AG04450 (cell line): ENCODE measurements around the gene KCNMB2. TPM values are rescaled to one million over a fixed set of nuclear protein-coding genes. Genes with fewer than 3 reads are reported as not detected.

Experiments
- CTCF ChIA-PET: fragments of 300-600, 350-600 bp; formaldehyde crosslinking; extraction: SDS; loops from one replicate; lab custom pipeline; 2022; ENCODE audit warnings: antibody characterized with exemption, inconsistent platforms; lab: Charles Lee
- POLR2A ChIA-PET: fragments of 350-600 bp; formaldehyde crosslinking; extraction: SDS; loops from one replicate; lab custom pipeline; 2021; ENCODE audit warnings: antibody characterized with exemption, inconsistent platforms; lab: Yijun Ruan, JAX
- DNase-seq: peaks from one replicate; pipeline ENCODE4 v3.0.0-alpha.2; 2011; ENCODE audit warnings: low read depth, low spot score
- H3K27ac ChIP-seq: one replicate; pipeline ENCODE4 v1.5.1; 2012; ENCODE audit warnings: low read depth, low read length, control low read depth
- H3K27me3 ChIP-seq: one replicate; pipeline ENCODE4 v1.6.0; 2012; ENCODE audit warnings: low read length; ENCODE audit not compliant: control insufficient read depth, insufficient read depth
- H3K4me3 ChIP-seq: 2 replicates; pipeline ENCODE4 v1.5.1; 2011; ENCODE audit warnings: mild to moderate bottlenecking, low read depth, low read length, control low read depth
- H3K9me3 ChIP-seq: 2 replicates; pipeline ENCODE4 v1.5.1; 2012; ENCODE audit warnings: low read length; ENCODE audit not compliant: control insufficient read depth, insufficient read depth
- CTCF ChIP-seq: IDR thresholded peaks from 2 replicates; pipeline ENCODE4 v1.5.1; 2011; ENCODE audit warnings: low read depth, low read length, control low read depth, inconsistent platforms
- polyA plus RNA-seq: library from polyadenylated mRNA; depleted of rRNA; stranded (reverse); fragments of >200 nt; gene quantifications from 2 replicates; pipeline ENCODE4 v1.2.3, GENCODE V29; 2011

KCNMB2 gene
- polyA plus RNA-seq, 1 experiment = not detected

- ChIA-PET CTCF (no interaction called here), POLR2A (no interaction called here)
- TF ChIP-seq CTCF = no peak
- Histone ChIP-seq H3K27ac (no peak overlapping the region), H3K9me3 (no peaks in the 10 kb centered on the region), H3K4me3 (no peak overlapping the region), H3K27me3 (no peaks in the 10 kb centered on the region)
- DNase-seq = no peak
Measured at GRCh38 chr3:178634975-178635374, 98.7 kb downstream of the KCNMB2 start.

DNA sequence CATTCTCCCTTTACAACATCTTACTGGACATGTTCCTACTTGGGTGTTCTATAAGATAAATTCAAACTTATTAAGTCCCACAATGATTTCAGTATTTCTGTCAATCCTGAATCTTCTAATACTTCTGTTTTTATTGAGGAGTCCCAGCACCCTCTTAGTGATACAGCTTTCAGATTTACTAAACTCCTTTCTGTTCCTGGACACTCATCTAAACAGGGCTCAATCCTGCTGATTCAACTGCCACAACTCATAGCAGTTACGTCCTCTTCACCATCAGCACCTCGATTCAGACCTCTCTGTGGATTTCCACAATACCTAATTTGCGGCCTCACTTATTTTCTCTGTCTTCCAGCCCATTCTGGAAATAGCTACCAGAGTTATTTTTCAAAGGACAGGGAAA lies 101.6 kb downstream of the KCNMB2 start:
- H3K27me3 ChIP-seq = no peaks in the 10 kb centered on the region
- POLR2A ChIA-PET = no interaction called here
- H3K4me3 ChIP-seq = no peak overlapping the region
- CTCF ChIA-PET = no interaction called here
- no peaks in the 10 kb centered on the region for H3K9me3 ChIP-seq
- DNase-seq = no peak
- TF ChIP-seq CTCF = no peak
- no peak overlapping the region for H3K27ac ChIP-seq

GRCh38 chr3:178645503-178645902 lies 109.3 kb downstream of the KCNMB2 start:
- no peaks in the 10 kb centered on the region for H3K9me3 ChIP-seq
- no peak overlapping the region for H3K4me3 ChIP-seq
- H3K27me3 ChIP-seq = no peaks in the 10 kb centered on the region
- ChIA-PET POLR2A (no interaction called here), CTCF (no interaction called here)
- no peak for DNase-seq
- no peak overlapping the region for H3K27ac ChIP-seq
- TF ChIP-seq CTCF = no peak

GRCh38 chr3:178646186-178646862 lies 110.1 kb downstream of the KCNMB2 start:
- no peak for TF ChIP-seq CTCF
- POLR2A ChIA-PET = no interaction called here
- H3K27me3 ChIP-seq = no peaks in the 10 kb centered on the region
- CTCF ChIA-PET = no interaction called here
- no peak overlapping the region for H3K27ac ChIP-seq
- no peak for DNase-seq
- H3K9me3 ChIP-seq = no peaks in the 10 kb centered on the region
- no peak overlapping the region for H3K4me3 ChIP-seq

GRCh38 chr3:178655488-178655887 lies 119.3 kb downstream of the KCNMB2 start:
- ChIA-PET CTCF (no interaction called here), POLR2A (no interaction called here)
- Histone ChIP-seq H3K9me3 (no peaks in the 10 kb centered on the region), H3K27me3 (no peaks in the 10 kb centered on the region), H3K4me3 (no peak overlapping the region), H3K27ac (no peak overlapping the region)
- no peak for TF ChIP-seq CTCF
- DNase-seq = no peak
